C4-2B (cell line): ENCODE results near the gene TUBG1.
"Not testable (repeated sequence)": the region's sequence is repeated elsewhere in the genome, so short reads cannot be mapped to it uniquely, and the experiment has no call there.

Experiments
- CTCF ChIP-seq: fragments of 450-650 bp; conservative IDR thresholded peaks from 2 replicates; pipeline ENCODE4 v1.5.1; 2017; ENCODE audit warnings: mild to moderate bottlenecking
- ZFX ChIP-seq: fragments of 450-650 bp; IDR thresholded peaks from 2 replicates; pipeline ENCODE4 v1.6.1; 2017

- not testable (repeated sequence) for TF ChIP-seq CTCF, ZFX
Measured at GRCh38 chr17:42621987-42622386, 12.5 kb downstream of the TUBG1 start.
